GM23338 (cell line): ENCODE data around the gene UBE2QL1.

Source experiments
- CREB1 ChIP-seq: fragments of 250-450 bp; sonication (Bioruptor Pico); IDR thresholded peaks from 2 replicates; pipeline ENCODE4 v1.5.0; 2020; ENCODE audit warnings: low read depth, mild to moderate bottlenecking, moderate library complexity
- EZH2 ChIP-seq: fragments of 200-600 bp; sonication (generic); IDR thresholded peaks from one replicate; pipeline ENCODE4 v1.8.0; 2017; ENCODE audit warnings: antibody characterized with exemption, mild to moderate bottlenecking, low read depth; ENCODE audit not compliant: unreplicated experiment
- EZH2phosphoT487 ChIP-seq: fragments of 200-600 bp; sonication (generic); IDR thresholded peaks from one replicate; pipeline ENCODE4 v1.8.1; 2018; ENCODE audit warnings: antibody characterized with exemption; ENCODE audit not compliant: unreplicated experiment
- JUNB ChIP-seq: IDR thresholded peaks from one replicate; pipeline ENCODE4 v1.6.1; 2016; ENCODE audit warnings: antibody characterized with exemption; ENCODE audit not compliant: unreplicated experiment
- NANOG ChIP-seq: IDR thresholded peaks from 2 replicates; pipeline ENCODE4 v1.6.1; 2016; ENCODE audit warnings: antibody characterized with exemption, borderline replicate concordance
- POLR2AphosphoS5 ChIP-seq: IDR thresholded peaks from 2 replicates; pipeline ENCODE4 v1.6.1; 2016; ENCODE audit warnings: antibody characterized with exemption, low read depth
- REST ChIP-seq: IDR thresholded peaks from one replicate; pipeline ENCODE4 v1.6.1; 2018; ENCODE audit warnings: antibody characterized with exemption; ENCODE audit not compliant: unreplicated experiment
- STAT1 ChIP-seq: IDR thresholded peaks from one replicate; pipeline ENCODE4 v1.6.1; 2016; ENCODE audit warnings: antibody characterized with exemption; ENCODE audit not compliant: unreplicated experiment
- ZNF114 ChIP-seq: fragments of 250-450 bp; sonication (Bioruptor Pico); IDR thresholded peaks from 2 replicates; pipeline ENCODE4 v1.5.0; 2020; ENCODE audit warnings: mild to moderate bottlenecking, moderate library complexity
- ZNF331 ChIP-seq: fragments of 250-450 bp; sonication (Bioruptor Pico); IDR thresholded peaks from 2 replicates; pipeline ENCODE4 v1.5.0; 2020; ENCODE audit warnings: low read depth, mild to moderate bottlenecking, moderate library complexity
- TF ChIP-seq, protein P1 (sequence below), 2 experiments: fragments of 200-600 bp in 1 of 2; sonication (generic) in 1 of 2; conservative IDR thresholded peaks; 2 replicates each; pipeline versions ENCODE4 v1.5.1 to v1.6.1; 2016 to 2017; ENCODE audit warnings: antibody characterized with exemption in 2 of 2, low read depth in 2 of 2, mild to moderate bottlenecking in 2 of 2, moderate library complexity in 1 of 2
- TF ChIP-seq, protein P2 (sequence below): IDR thresholded peaks from 2 replicates; pipeline ENCODE4 v1.6.1; 2016; ENCODE audit warnings: antibody characterized with exemption

DNA sequence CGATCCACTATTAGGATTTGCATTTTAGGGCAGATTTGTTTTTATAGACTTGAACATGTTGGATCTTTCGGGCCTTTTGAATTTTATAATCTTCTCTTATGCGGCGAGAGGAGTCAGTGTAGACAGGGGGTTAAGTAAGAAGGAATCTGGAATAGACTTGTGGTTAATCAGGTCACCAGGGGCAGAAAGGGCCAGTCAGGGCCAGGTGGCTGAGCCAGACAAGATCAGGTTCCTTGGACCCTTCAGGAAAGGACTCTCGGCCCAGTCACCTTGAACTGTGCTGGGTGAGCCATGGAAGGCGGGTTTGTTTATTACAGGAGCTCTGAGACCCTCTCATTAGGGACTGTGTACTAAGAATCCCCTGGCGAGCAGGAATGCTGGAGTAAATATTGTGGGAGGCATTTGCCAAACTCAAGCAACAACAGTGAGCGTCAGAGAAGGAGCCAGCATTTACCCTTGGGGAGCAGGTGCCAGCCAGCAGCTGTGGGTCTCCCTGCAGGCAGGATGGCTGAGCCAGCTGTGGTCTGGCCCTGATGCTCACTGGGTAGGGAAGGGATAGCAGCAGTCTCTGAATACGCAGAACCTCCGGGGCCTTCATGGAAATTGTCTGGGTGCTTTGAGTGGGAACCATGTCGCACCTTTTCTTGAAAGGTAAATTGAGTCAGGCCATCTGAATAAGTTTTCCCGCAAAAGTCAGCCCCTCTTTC lies 79.2 kb downstream of the UBE2QL1 start:
- TF ChIP-seq, protein P1, sequence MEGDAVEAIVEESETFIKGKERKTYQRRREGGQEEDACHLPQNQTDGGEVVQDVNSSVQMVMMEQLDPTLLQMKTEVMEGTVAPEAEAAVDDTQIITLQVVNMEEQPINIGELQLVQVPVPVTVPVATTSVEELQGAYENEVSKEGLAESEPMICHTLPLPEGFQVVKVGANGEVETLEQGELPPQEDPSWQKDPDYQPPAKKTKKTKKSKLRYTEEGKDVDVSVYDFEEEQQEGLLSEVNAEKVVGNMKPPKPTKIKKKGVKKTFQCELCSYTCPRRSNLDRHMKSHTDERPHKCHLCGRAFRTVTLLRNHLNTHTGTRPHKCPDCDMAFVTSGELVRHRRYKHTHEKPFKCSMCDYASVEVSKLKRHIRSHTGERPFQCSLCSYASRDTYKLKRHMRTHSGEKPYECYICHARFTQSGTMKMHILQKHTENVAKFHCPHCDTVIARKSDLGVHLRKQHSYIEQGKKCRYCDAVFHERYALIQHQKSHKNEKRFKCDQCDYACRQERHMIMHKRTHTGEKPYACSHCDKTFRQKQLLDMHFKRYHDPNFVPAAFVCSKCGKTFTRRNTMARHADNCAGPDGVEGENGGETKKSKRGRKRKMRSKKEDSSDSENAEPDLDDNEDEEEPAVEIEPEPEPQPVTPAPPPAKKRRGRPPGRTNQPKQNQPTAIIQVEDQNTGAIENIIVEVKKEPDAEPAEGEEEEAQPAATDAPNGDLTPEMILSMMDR (conservative IDR thresholded peaks at IDR 0.05; ENCODE audit: low read depth in 2 of 2), result no peak
- TF ChIP-seq EZH2 (no peak), POLR2AphosphoS5 (no peak), REST (no peak), EZH2phosphoT487 (no peak), STAT1 (no peak), JUNB (no peak), CREB1 (CRISPR knock-in tag) (no peak), NANOG (no peak), ZNF114 (CRISPR knock-in tag) (no peak), ZNF331 (CRISPR knock-in tag) (no peak)
- TF ChIP-seq, protein P2, sequence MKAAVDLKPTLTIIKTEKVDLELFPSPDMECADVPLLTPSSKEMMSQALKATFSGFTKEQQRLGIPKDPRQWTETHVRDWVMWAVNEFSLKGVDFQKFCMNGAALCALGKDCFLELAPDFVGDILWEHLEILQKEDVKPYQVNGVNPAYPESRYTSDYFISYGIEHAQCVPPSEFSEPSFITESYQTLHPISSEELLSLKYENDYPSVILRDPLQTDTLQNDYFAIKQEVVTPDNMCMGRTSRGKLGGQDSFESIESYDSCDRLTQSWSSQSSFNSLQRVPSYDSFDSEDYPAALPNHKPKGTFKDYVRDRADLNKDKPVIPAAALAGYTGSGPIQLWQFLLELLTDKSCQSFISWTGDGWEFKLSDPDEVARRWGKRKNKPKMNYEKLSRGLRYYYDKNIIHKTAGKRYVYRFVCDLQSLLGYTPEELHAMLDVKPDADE, result no peak
